Measurements from ENCODE around the gene SLC27A6. TPM values are rescaled to one million over a fixed set of nuclear protein-coding genes. Genes with fewer than 3 reads are reported as not detected.

Gene SLC27A6
- total RNA-seq, 5 donors from 2014 or later (not counting 1 experiment from before 2014, with no cell fraction given): 0.13 TPM; not detected in 4

DNA sequence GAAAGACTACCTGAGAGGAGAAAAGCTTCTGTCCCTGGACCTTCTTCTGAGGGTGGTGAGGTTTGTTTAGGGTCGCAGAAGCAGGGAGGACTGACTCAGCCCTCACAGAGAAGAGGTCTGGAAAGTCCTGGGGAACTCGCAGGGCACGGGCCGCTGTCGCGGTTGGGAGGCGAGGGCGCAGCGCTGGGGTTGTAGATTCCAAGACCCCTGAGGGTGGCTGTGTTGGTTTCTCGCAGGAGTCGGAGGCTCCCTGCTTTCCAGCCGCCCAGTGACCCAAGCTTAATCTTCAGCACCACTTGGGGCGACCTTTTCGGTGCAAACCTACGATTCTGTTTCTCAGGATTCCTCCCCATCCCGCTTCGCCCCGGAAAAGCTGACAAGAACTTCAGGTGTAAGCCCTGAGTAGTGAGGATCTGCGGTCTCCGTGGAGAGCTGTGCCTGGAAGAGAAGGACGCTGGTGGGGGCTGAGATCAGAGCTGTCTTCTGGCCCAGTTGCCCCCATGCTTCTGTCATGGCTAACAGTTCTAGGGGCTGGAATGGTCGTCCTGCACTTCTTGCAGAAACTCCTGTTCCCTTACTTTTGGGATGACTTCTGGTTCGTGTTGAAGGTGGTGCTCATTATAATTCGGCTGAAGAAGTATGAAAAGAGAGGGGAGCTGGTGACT lies 482 bp downstream of the SLC27A6 start:
- no peaks in the 10 kb centered on the region for H3K36me3 Mint-ChIP-seq
- no peak overlapping the region for H3K27ac ChIP-seq (ENCODE audit: low read length)
- H3K9me3 ChIP-seq: no peaks in the 10 kb centered on the region
- no peaks in the 10 kb centered on the region for H3K4me1 ChIP-seq (ENCODE audit: control insufficient read depth in 1 of 2, extremely low read depth in 1 of 2, insufficient read depth in 2 of 2, low read length in 2 of 2)
- H3K4me3 Mint-ChIP-seq: no peak overlapping the region
- CTCF ChIA-PET: no interaction called here
- POLR2A ChIA-PET: no interaction called here
- 72% methylated on average over 22 of the region's 24 CpGs for WGBS (ENCODE audit: insufficient coverage)
- no peak overlapping the region for H3K27ac Mint-ChIP-seq
- no peak for ATAC-seq (replicated peaks in 1 of 4)
- no peak overlapping the region for H3K4me3 ChIP-seq (ENCODE audit: control insufficient read depth in 1 of 2, extremely low read depth in 1 of 2, low read length in 1 of 2)
- no peak for DNase-seq
- no peaks in the 10 kb centered on the region for H3K36me3 ChIP-seq (ENCODE audit: control insufficient read depth in 2 of 2, extremely low read depth in 1 of 2, insufficient read depth in 1 of 2, low read length in 1 of 2)
- H3K27me3 ChIP-seq (replicated peaks in 1 of 2; ENCODE audit: control insufficient read depth in 2 of 2, extremely low read depth in 1 of 2, insufficient read depth in 2 of 2, low read length in 1 of 2): peaks cover 0 to 17% of the 10 kb centered on the region in 2 experiments
- peaks cover 3 to 16% (median 11%) of the 10 kb centered on the region in 3 donors for H3K9me3 Mint-ChIP-seq
- H3K4me1 Mint-ChIP-seq: peaks cover 0 to 3% (median 0%) of the 10 kb centered on the region in 3 donors
- peaks cover 23 to 27% of the 10 kb centered on the region in 2 donors for H3K27me3 Mint-ChIP-seq

DNA sequence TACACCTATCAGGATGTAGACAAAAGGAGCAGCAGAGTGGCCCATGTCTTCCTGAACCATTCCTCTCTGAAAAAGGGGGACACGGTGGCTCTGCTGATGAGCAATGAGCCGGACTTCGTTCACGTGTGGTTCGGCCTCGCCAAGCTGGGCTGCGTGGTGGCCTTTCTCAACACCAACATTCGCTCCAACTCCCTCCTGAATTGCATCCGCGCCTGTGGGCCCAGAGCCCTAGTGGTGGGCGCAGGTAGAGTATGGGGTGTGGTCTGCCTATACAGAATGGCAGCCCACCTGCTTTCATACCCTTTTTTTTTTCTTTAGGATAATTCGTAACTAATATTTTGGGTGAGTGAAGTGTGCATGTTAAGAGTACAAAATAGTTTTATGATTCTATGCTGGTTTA lies 1.1 kb downstream of the SLC27A6 start:
- CTCF ChIA-PET: no interaction called here
- no peaks in the 10 kb centered on the region for H3K36me3 Mint-ChIP-seq
- no peak overlapping the region for H3K27ac Mint-ChIP-seq
- POLR2A ChIA-PET: interaction anchor here in 1 of 2 donors (0.6 kb wide), 1 partner anchor 152 kb away, joined by 3 read pairs; no protein-coding TSS in a partner anchor
- no peak overlapping the region for H3K4me3 Mint-ChIP-seq
- Histone ChIP-seq H3K36me3 (ENCODE audit: control insufficient read depth in 2 of 2, extremely low read depth in 1 of 2, insufficient read depth in 1 of 2, low read length in 1 of 2) (no peaks in the 10 kb centered on the region), H3K4me1 (ENCODE audit: control insufficient read depth in 1 of 2, extremely low read depth in 1 of 2, insufficient read depth in 2 of 2, low read length in 2 of 2) (no peaks in the 10 kb centered on the region), H3K9me3 (no peaks in the 10 kb centered on the region), H3K27ac (ENCODE audit: low read length) (no peak overlapping the region), H3K27me3 (replicated peaks in 1 of 2; ENCODE audit: control insufficient read depth in 2 of 2, extremely low read depth in 1 of 2, insufficient read depth in 2 of 2, low read length in 1 of 2) (peaks cover 0 to 17% of the 10 kb centered on the region in 2 experiments), H3K4me3 (ENCODE audit: control insufficient read depth in 1 of 2, extremely low read depth in 1 of 2, low read length in 1 of 2) (no peak overlapping the region)
- peaks cover 0 to 11% (median 5%) of the 10 kb centered on the region in 3 donors for H3K9me3 Mint-ChIP-seq
- 85% methylated on average over 4 of the region's 12 CpGs for WGBS (ENCODE audit: insufficient coverage)
- H3K27me3 Mint-ChIP-seq: peaks cover 23% of the 10 kb centered on the region in 2 donors
- ATAC-seq (replicated peaks in 1 of 4): no peak
- no peak for DNase-seq
- peaks cover 0 to 3% (median 0%) of the 10 kb centered on the region in 3 donors for H3K4me1 Mint-ChIP-seq

DNA sequence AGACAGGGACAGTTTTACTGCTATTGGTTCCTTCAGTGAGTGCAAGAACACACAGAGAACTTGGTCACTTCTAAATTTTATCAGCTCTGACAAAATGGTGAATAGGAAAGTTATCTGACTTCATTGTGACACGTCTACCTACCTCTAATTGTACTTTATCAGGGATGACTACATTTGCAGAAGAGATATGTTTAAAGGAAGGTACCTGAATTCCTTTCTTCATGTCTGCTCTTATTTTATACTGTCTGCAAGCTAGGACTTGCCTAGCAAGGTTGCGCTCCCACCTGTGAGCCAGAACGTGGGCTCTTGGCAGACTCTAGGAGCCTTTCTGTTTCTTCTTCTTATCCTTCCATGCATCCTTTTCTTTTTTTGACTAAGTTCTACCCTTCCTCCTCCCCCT lies 1.6 kb downstream of the SLC27A6 start:
- Histone ChIP-seq H3K4me3 (ENCODE audit: control insufficient read depth in 1 of 2, extremely low read depth in 1 of 2, low read length in 1 of 2) (no peak overlapping the region), H3K4me1 (ENCODE audit: control insufficient read depth in 1 of 2, extremely low read depth in 1 of 2, insufficient read depth in 2 of 2, low read length in 2 of 2) (no peaks in the 10 kb centered on the region), H3K27ac (ENCODE audit: low read length) (no peak overlapping the region), H3K36me3 (ENCODE audit: control insufficient read depth in 2 of 2, extremely low read depth in 1 of 2, insufficient read depth in 1 of 2, low read length in 1 of 2) (no peaks in the 10 kb centered on the region), H3K27me3 (replicated peaks in 1 of 2; ENCODE audit: control insufficient read depth in 2 of 2, extremely low read depth in 1 of 2, insufficient read depth in 2 of 2, low read length in 1 of 2) (peaks cover 0 to 15% of the 10 kb centered on the region in 2 experiments), H3K9me3 (no peaks in the 10 kb centered on the region)
- DNase-seq: no peak
- no peaks in the 10 kb centered on the region for H3K36me3 Mint-ChIP-seq
- peaks cover 0 to 3% (median 0%) of the 10 kb centered on the region in 3 donors for H3K4me1 Mint-ChIP-seq
- peaks cover 21 to 23% of the 10 kb centered on the region in 2 donors for H3K27me3 Mint-ChIP-seq
- CTCF ChIA-PET: no interaction called here
- H3K4me3 Mint-ChIP-seq: no peak overlapping the region
- WGBS (ENCODE audit: insufficient coverage): 100% methylated on average over 2 of the region's 3 CpGs
- no peak overlapping the region for H3K27ac Mint-ChIP-seq
- POLR2A ChIA-PET: interaction anchor here in 1 of 2 donors (0.6 kb wide), 1 partner anchor 152 kb away, joined by 3 read pairs; no protein-coding TSS in a partner anchor
- no peak for ATAC-seq (replicated peaks in 1 of 4)
- H3K9me3 Mint-ChIP-seq: peaks cover 0 to 8% (median 4%) of the 10 kb centered on the region in 3 donors

DNA sequence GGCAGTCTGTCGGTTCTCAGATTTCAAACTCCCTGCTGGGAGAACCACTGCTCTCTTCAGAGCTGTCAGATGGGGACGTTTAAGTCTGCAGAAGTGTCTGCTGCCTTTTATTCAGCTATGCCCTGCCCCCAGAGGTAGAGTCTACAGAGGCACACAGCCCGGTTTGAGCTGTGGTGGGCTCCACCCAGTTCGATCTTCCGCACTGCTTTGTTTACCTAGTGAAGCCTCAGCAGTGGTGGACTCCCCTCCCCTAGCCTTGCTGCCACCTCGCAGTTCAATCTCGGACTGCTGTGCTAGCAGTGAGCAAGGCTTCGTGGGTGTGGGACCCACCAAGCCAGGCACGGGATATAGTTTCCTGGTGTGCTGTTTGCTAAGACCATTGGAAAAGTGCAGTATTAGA lies 8.0 kb downstream of the SLC27A6 start:
- Histone ChIP-seq H3K27ac (ENCODE audit: low read length) (no peak overlapping the region), H3K4me3 (ENCODE audit: control insufficient read depth in 1 of 2, extremely low read depth in 1 of 2, low read length in 1 of 2) (no peak overlapping the region), H3K9me3 (no peaks in the 10 kb centered on the region), H3K27me3 (replicated peaks in 1 of 2; ENCODE audit: control insufficient read depth in 2 of 2, extremely low read depth in 1 of 2, insufficient read depth in 2 of 2, low read length in 1 of 2) (no peaks in the 10 kb centered on the region), H3K4me1 (ENCODE audit: control insufficient read depth in 1 of 2, extremely low read depth in 1 of 2, insufficient read depth in 2 of 2, low read length in 2 of 2) (no peaks in the 10 kb centered on the region), H3K36me3 (ENCODE audit: control insufficient read depth in 2 of 2, extremely low read depth in 1 of 2, insufficient read depth in 1 of 2, low read length in 1 of 2) (no peaks in the 10 kb centered on the region)
- 87% methylated on average over 8 of the region's 9 CpGs for WGBS (ENCODE audit: insufficient coverage)
- Mint-ChIP-seq H3K27me3 (peaks cover 0 to 3% of the 10 kb centered on the region in 2 donors), H3K27ac (no peak overlapping the region), H3K36me3 (no peaks in the 10 kb centered on the region), H3K4me3 (no peak overlapping the region), H3K4me1 (no peaks in the 10 kb centered on the region), H3K9me3 (peaks cover 0 to 5% (median 4%) of the 10 kb centered on the region in 3 donors)
- ChIA-PET POLR2A (no interaction called here), CTCF (no interaction called here)
- no peak for DNase-seq
- no peak for ATAC-seq (replicated peaks in 1 of 4)

DNA sequence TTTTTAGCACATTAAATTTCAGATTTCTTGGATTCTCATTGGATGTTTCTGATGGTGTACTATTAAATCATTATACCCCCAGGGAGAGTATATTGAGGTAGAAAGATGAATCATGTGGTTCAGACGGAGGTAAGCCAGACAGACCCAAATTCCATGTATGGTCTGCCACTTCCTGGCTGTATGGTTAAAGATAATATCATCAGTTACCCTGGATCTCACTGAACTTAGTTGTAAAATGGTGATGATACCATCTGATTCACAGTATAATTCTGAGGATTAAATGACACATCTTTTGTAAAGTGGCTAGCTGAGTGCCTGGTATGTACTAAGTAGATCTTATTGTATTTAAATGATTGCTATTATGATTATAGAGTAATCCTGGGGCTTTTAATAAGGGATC lies 9.3 kb downstream of the SLC27A6 start:
- H3K36me3 Mint-ChIP-seq: no peaks in the 10 kb centered on the region
- no peaks in the 10 kb centered on the region for H3K9me3 ChIP-seq
- peaks cover 0 to 5% (median under 1%) of the 10 kb centered on the region in 3 donors for H3K9me3 Mint-ChIP-seq
- H3K27me3 Mint-ChIP-seq: peaks cover 0 to 3% of the 10 kb centered on the region in 2 donors
- no peak overlapping the region for H3K4me3 ChIP-seq (ENCODE audit: control insufficient read depth in 1 of 2, extremely low read depth in 1 of 2, low read length in 1 of 2)
- no peak overlapping the region for H3K4me3 Mint-ChIP-seq
- no peak overlapping the region for H3K27ac Mint-ChIP-seq
- POLR2A ChIA-PET: no interaction called here
- no peak for ATAC-seq (replicated peaks in 1 of 4)
- H3K27me3 ChIP-seq (replicated peaks in 1 of 2; ENCODE audit: control insufficient read depth in 2 of 2, extremely low read depth in 1 of 2, insufficient read depth in 2 of 2, low read length in 1 of 2): no peaks in the 10 kb centered on the region
- no peaks in the 10 kb centered on the region for H3K36me3 ChIP-seq (ENCODE audit: control insufficient read depth in 2 of 2, extremely low read depth in 1 of 2, insufficient read depth in 1 of 2, low read length in 1 of 2)
- no peaks in the 10 kb centered on the region for H3K4me1 Mint-ChIP-seq
- H3K4me1 ChIP-seq (ENCODE audit: control insufficient read depth in 1 of 2, extremely low read depth in 1 of 2, insufficient read depth in 2 of 2, low read length in 2 of 2): no peaks in the 10 kb centered on the region
- no peak overlapping the region for H3K27ac ChIP-seq (ENCODE audit: low read length)
- CTCF ChIA-PET: no interaction called here
- DNase-seq: no peak
- no CpG with 5 or more reads among the region's 1 CpG for WGBS (ENCODE audit: insufficient coverage)

DNA sequence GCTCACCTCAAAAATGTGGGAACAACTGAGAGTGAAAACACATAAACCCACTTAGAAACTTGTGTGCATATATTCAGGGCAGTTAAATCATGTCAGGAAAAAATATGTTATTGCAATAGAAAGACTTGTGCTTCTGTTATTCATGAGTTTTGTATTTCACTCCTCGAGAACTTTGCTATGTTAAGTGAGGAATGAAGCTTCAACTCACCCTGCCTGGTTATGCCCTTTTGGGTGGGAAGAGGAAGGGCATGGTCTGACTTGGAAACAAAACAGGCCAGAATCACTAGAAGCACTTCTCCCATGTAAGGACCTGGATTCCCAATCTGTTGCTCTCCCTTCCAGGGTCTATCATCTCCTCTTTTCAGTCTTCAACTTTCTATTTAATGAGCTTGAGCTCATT lies 14.5 kb downstream of the SLC27A6 start:
- DNase-seq: no peak
- no peak overlapping the region for H3K27ac Mint-ChIP-seq
- no peaks in the 10 kb centered on the region for H3K36me3 Mint-ChIP-seq

More for the DNA sequence above, 14.5 kb downstream of the SLC27A6 start:
- H3K4me1 Mint-ChIP-seq: no peaks in the 10 kb centered on the region
- WGBS (ENCODE audit: insufficient coverage): no CpG with 5 or more reads among the region's 1 CpG
- no peaks in the 10 kb centered on the region for H3K9me3 ChIP-seq
- ATAC-seq (replicated peaks in 1 of 4): no peak
- no peaks in the 10 kb centered on the region for H3K4me1 ChIP-seq (ENCODE audit: control insufficient read depth in 1 of 2, extremely low read depth in 1 of 2, insufficient read depth in 2 of 2, low read length in 2 of 2)
- ChIA-PET CTCF (no interaction called here), POLR2A (interaction anchor here in 1 of 2 donors (0.8 kb wide), 1 partner anchor 59 kb away, joined by 5 read pairs; no protein-coding TSS in a partner anchor)
- no peak overlapping the region for H3K4me3 ChIP-seq (ENCODE audit: control insufficient read depth in 1 of 2, extremely low read depth in 1 of 2, low read length in 1 of 2)
- peaks cover 1 to 4% of the 10 kb centered on the region in 2 donors for H3K27me3 Mint-ChIP-seq
- H3K9me3 Mint-ChIP-seq: no peaks in the 10 kb centered on the region
- no peak overlapping the region for H3K27ac ChIP-seq (ENCODE audit: low read length)
- no peak overlapping the region for H3K4me3 Mint-ChIP-seq
- H3K27me3 ChIP-seq (replicated peaks in 1 of 2; ENCODE audit: control insufficient read depth in 2 of 2, extremely low read depth in 1 of 2, insufficient read depth in 2 of 2, low read length in 1 of 2): no peaks in the 10 kb centered on the region
- H3K36me3 ChIP-seq (ENCODE audit: control insufficient read depth in 2 of 2, extremely low read depth in 1 of 2, insufficient read depth in 1 of 2, low read length in 1 of 2): no peaks in the 10 kb centered on the region

Data from T-cell (primary cell).